ENCODE data around the gene AZGP1. TPM values are rescaled to one million over a fixed set of nuclear protein-coding genes. Genes with fewer than 3 reads are reported as not detected.

AZGP1 gene
- total and polyA plus RNA-seq, 2 of the 13 experiments (the other 11 are each of a cell fraction or from before 2014, with no cell fraction given): 93.8 to 229 TPM

- H3K4me1 ChIP-seq (ENCODE audit: insufficient read depth, low read length): peaks cover 97% of the 10 kb centered on the region
- peak overlapping the region; percentile 96 for H3K27ac ChIP-seq (ENCODE audit: extremely low read length, insufficient read depth, low read length)
- FAIRE-seq: peak; percentile 99
- TSS peak; percentile 64 for BruUV-seq (replicated peaks)
- in situ Hi-C loops (cut with HindIII; ENCODE audit: extremely low pct_ligation_motif_present, low pct_unique_long_range_greater_than_20kb) (no loop called here), intact Hi-C loops (cut with micrococcal nuclease; ENCODE audit: unreplicated experiment) (loop anchor here (1.0 kb wide), 1 partner anchor 8 kb away; no protein-coding TSS in a partner anchor)
- peak overlapping the region; percentile 72 for H3K9ac ChIP-seq (ENCODE audit: insufficient read depth, low read depth, low read length)
- peak; percentile 96 for ATAC-seq
- H3K27me3 ChIP-seq (ENCODE audit: control insufficient read depth in 1 of 2, insufficient read depth in 2 of 2, low read length in 2 of 2): no peaks in the 10 kb centered on the region
- peak overlapping the region in 1 of 3 experiments; percentile 12; a peak in 1 of 6 replicates for H3K4me3 ChIP-seq (replicated peaks in 1 of 3; ENCODE audit: insufficient read depth in 1 of 3, low read depth in 2 of 3, low read length in 3 of 3)
- H4K20me1 ChIP-seq (ENCODE audit: insufficient read depth, low read length): no peaks in the 10 kb centered on the region
- no peak overlapping the region for H2AFZ ChIP-seq (ENCODE audit: low read length)
- H3K9me3 ChIP-seq (ENCODE audit: low read length): no peaks in the 10 kb centered on the region
- no peaks in the 10 kb centered on the region for H3K79me2 ChIP-seq (ENCODE audit: insufficient read depth, low read length)
- WGBS (ENCODE audit: low lambda C conversion rate): 11% methylated on average over 11 of the region's 14 CpGs
- ChIA-PET CTCF (ENCODE audit: low intra/inter-chr PET ratio, low total read pairs) (no interaction called here), POLR2A (interaction anchor here (0.6 to 6.8 kb wide), 22 partner anchors 10 to 425 kb away, joined by 3 to 212 read pairs (median 4); partner anchors contain the start of genes AZGP1, MEPCE, TRIM4 and ZCWPW1)
- peak overlapping the region; percentile 79 for H3K4me2 ChIP-seq (ENCODE audit: low read depth, low read length)
- peak; percentile 99 for DNase-seq (ENCODE audit: low spot score)
- no peaks in the 10 kb centered on the region for H3K36me3 ChIP-seq (replicated peaks in 1 of 2; ENCODE audit: control insufficient read depth in 1 of 2, insufficient read depth in 2 of 2, low read length in 2 of 2)
- peak; percentile 78; the same call in 1 of the 2 replicates for TF ChIP-seq KAT8 (CRISPR knock-in tag; IDR thresholded peaks at IDR 0.05)
- peak; percentile 95 for TF ChIP-seq PATZ1 (CRISPR knock-in tag; IDR thresholded peaks at IDR 0.05)
- peak; percentile 98 for TF ChIP-seq XRCC5 (optimal IDR thresholded peaks at IDR 0.05; ENCODE audit: low read length)
- TF ChIP-seq ZBED4 (CRISPR knock-in tag; IDR thresholded peaks at IDR 0.05; ENCODE audit: borderline replicate concordance): peak; percentile 89; the same call in 1 of the 2 replicates
- TF ChIP-seq, protein P1, sequence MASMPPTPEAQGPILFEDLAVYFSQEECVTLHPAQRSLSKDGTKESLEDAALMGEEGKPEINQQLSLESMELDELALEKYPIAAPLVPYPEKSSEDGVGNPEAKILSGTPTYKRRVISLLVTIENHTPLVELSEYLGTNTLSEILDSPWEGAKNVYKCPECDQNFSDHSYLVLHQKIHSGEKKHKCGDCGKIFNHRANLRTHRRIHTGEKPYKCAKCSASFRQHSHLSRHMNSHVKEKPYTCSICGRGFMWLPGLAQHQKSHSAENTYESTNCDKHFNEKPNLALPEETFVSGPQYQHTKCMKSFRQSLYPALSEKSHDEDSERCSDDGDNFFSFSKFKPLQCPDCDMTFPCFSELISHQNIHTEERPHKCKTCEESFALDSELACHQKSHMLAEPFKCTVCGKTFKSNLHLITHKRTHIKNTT (CRISPR knock-in tag; IDR thresholded peaks at IDR 0.05): no peak
- TF ChIP-seq NFIC (IDR thresholded peaks at IDR 0.05; ENCODE audit: low read length): peak; percentile 94
- no peak for TF ChIP-seq MBNL3 (CRISPR knock-in tag; conservative IDR thresholded peaks at IDR 0.05)
- TF ChIP-seq ZNF333 (CRISPR knock-in tag; IDR thresholded peaks at IDR 0.05; ENCODE audit: borderline replicate concordance): no peak
- peak; percentile 48; the same call in 1 of the 2 replicates for TF ChIP-seq ZNF451 (CRISPR knock-in tag; IDR thresholded peaks at IDR 0.05)
- TF ChIP-seq, protein P2, sequence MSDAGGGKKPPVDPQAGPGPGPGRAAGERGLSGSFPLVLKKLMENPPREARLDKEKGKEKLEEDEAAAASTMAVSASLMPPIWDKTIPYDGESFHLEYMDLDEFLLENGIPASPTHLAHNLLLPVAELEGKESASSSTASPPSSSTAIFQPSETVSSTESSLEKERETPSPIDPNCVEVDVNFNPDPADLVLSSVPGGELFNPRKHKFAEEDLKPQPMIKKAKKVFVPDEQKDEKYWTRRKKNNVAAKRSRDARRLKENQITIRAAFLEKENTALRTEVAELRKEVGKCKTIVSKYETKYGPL (CRISPR knock-in tag; IDR thresholded peaks at IDR 0.05): no peak
- TF ChIP-seq KMT2A (CRISPR knock-in tag; IDR thresholded peaks at IDR 0.05): no peak
- TF ChIP-seq HOXA7 (CRISPR knock-in tag; IDR thresholded peaks at IDR 0.05): no peak
Observed at GRCh38 chr7:100003711-100004661, 28.2 kb upstream of the AZGP1 start.

Measured in HepG2 (cell line).